Cardiac muscle cell (in vitro differentiated cells and primary cell): ENCODE data around the gene PGK1. TPM values are rescaled to one million over a fixed set of nuclear protein-coding genes. Genes with fewer than 3 reads are reported as not detected.
"Not testable (repeated sequence)": the region's sequence is repeated elsewhere in the genome, so short reads cannot be mapped to it uniquely, and the experiment has no call there.

Experiments used
- DNase-seq, 2 donors: peaks; one replicate each; pipeline versions ENCODE4 v3.0.0 to v3.0.0-alpha.2; 2010 to 2017; ENCODE audit warnings: low read depth in 1 of 2, low spot score in 1 of 2
- H3K27ac ChIP-seq: fragments of 200-600 bp; sonication (generic); 2 replicates; pipeline ENCODE4 v1.5.1; 2016
- H3K27me3 ChIP-seq: fragments of 200-600 bp; sonication (generic); 2 replicates; pipeline ENCODE4 v1.6.0; 2016; ENCODE audit warnings: control low read depth
- H3K36me3 ChIP-seq: fragments of 200-600 bp; sonication (generic); 2 replicates; pipeline ENCODE4 v1.5.1; 2016; ENCODE audit warnings: control low read depth
- H3K4me1 ChIP-seq: fragments of 200-600 bp; sonication (generic); 2 replicates; pipeline ENCODE4 v1.8.1; 2017; ENCODE audit warnings: low read depth, mild to moderate bottlenecking, mixed run types
- H3K4me3 ChIP-seq: fragments of 200-600 bp; sonication (generic); 2 replicates; pipeline ENCODE4 v1.5.1; 2016; ENCODE audit warnings: mild to moderate bottlenecking
- H3K9me3 ChIP-seq: fragments of 200-600 bp; sonication (generic); 2 replicates; pipeline ENCODE4 v1.5.1; 2017; ENCODE audit warnings: low read depth, mild to moderate bottlenecking, control low read depth
- CTCF ChIP-seq: IDR thresholded peaks from 2 replicates; pipeline ENCODE4 v1.5.1; 2012; ENCODE audit warnings: low read depth, mild to moderate bottlenecking, low read length
- polyA plus RNA-seq: library from polyadenylated mRNA; unstranded; fragments of >200 nt; fragmentation: Nextera tagmentation; extraction: Ambion mirVana; gene quantifications from 2 replicates; pipeline ENCODE4 v1.2.1, GENCODE V29; 2016
- total RNA-seq: library from RNA; depleted of rRNA; stranded (reverse); fragments of >200 nt; gene quantifications from 2 replicates; pipeline ENCODE4 v1.2.3, GENCODE V29; 2016

The PGK1 gene
- total and polyA plus RNA-seq, 2 experiments from 2014 or later, result 602 to 1,568 TPM

- H3K4me1 ChIP-seq, result no peaks in the 10 kb centered on the region
- no peaks in the 10 kb centered on the region for H3K36me3 ChIP-seq
- no peak for DNase-seq
- no peaks in the 10 kb centered on the region for H3K27me3 ChIP-seq
- no peak for TF ChIP-seq CTCF
- H3K4me3 ChIP-seq, result no peak overlapping the region
- H3K9me3 ChIP-seq, result no peaks in the 10 kb centered on the region
- peak overlapping the region; percentile 68 for H3K27ac ChIP-seq
Measured at GRCh38 chrX:78140206-78140605, 36.2 kb downstream of the PGK1 start.

GRCh38 chrX:78147002-78147540, 43.0 kb downstream of the PGK1 start:
- not testable (repeated sequence) for DNase-seq, H3K4me1 ChIP-seq, H3K36me3 ChIP-seq, H3K9me3 ChIP-seq, H3K27me3 ChIP-seq, H3K27ac ChIP-seq, H3K4me3 ChIP-seq

- not testable (repeated sequence) for H3K9me3 ChIP-seq, H3K4me3 ChIP-seq, H3K27me3 ChIP-seq, DNase-seq, H3K36me3 ChIP-seq, H3K27ac ChIP-seq, H3K4me1 ChIP-seq
Measured at GRCh38 chrX:78157373-78157772, 53.3 kb downstream of the PGK1 start.

- not testable (repeated sequence) for H3K4me3 ChIP-seq, DNase-seq, H3K27ac ChIP-seq, H3K36me3 ChIP-seq, H3K27me3 ChIP-seq, H3K9me3 ChIP-seq, H3K4me1 ChIP-seq
Measured at GRCh38 chrX:78157846-78158245, 53.8 kb downstream of the PGK1 start.

GRCh38 chrX:78160711-78161110, 56.7 kb downstream of the PGK1 start:
- H3K4me1 ChIP-seq, DNase-seq, H3K27me3 ChIP-seq, H3K27ac ChIP-seq, H3K9me3 ChIP-seq, H3K4me3 ChIP-seq, H3K36me3 ChIP-seq: not testable (repeated sequence)

GRCh38 chrX:78163175-78163574, 59.1 kb downstream of the PGK1 start:
- not testable (repeated sequence) for H3K4me3 ChIP-seq, H3K9me3 ChIP-seq, H3K4me1 ChIP-seq, H3K27ac ChIP-seq, H3K36me3 ChIP-seq, H3K27me3 ChIP-seq, DNase-seq

- Histone ChIP-seq H3K36me3 (no peaks in the 10 kb centered on the region), H3K27ac (no peak overlapping the region), H3K9me3 (no peaks in the 10 kb centered on the region), H3K27me3 (no peaks in the 10 kb centered on the region), H3K4me3 (no peak overlapping the region), H3K4me1 (no peaks in the 10 kb centered on the region)
- no peak for DNase-seq
- no peak for TF ChIP-seq CTCF
Measured at GRCh38 chrX:78165425-78165824, 61.4 kb downstream of the PGK1 start.

GRCh38 chrX:78168065-78168464, 64.0 kb downstream of the PGK1 start:
- Histone ChIP-seq H3K27ac (no peak overlapping the region), H3K4me1 (no peaks in the 10 kb centered on the region), H3K9me3 (no peaks in the 10 kb centered on the region), H3K36me3 (no peaks in the 10 kb centered on the region), H3K27me3 (no peaks in the 10 kb centered on the region), H3K4me3 (no peak overlapping the region)
- peak in 1 of 2 donors; percentile 6 for DNase-seq
- TF ChIP-seq CTCF, result no peak

Other genes starting within 250 kb of the PGK1 start
- gene MAGT1, start 208.8 kb upstream of the PGK1 start, total RNA-seq, result 39.1 and 57.3 TPM in 2 replicates
- 53.6 and 54.3 TPM in 2 replicates for gene MAGT1, start 208.8 kb upstream of the PGK1 start, polyA plus RNA-seq
- gene COX7B, start 204.8 kb upstream of the PGK1 start, total RNA-seq, result 320 and 1,028 TPM in 2 replicates
- gene COX7B, start 204.8 kb upstream of the PGK1 start, polyA plus RNA-seq, result 1,340 and 1,709 TPM in 2 replicates
- 6.7 and 8.4 TPM in 2 replicates for gene ATP7A, start 193.6 kb upstream of the PGK1 start, total RNA-seq
- gene ATP7A, start 193.6 kb upstream of the PGK1 start, polyA plus RNA-seq, result 5.4 and 6.1 TPM in 2 replicates
- gene PGAM4, start 134.6 kb upstream of the PGK1 start, total RNA-seq, result not detected in 2 replicates
- gene PGAM4, start 134.6 kb upstream of the PGK1 start, polyA plus RNA-seq, result 0.39 and 0.55 TPM in 2 replicates
- gene TAF9B, start 35.4 kb downstream of the PGK1 start, total RNA-seq, result 9.6 and 10.4 TPM in 2 replicates
- 18.3 and 20.3 TPM in 2 replicates for gene TAF9B, start 35.4 kb downstream of the PGK1 start, polyA plus RNA-seq
- gene CYSLTR1, start 223.4 kb downstream of the PGK1 start, total RNA-seq, result 0.04 TPM in 1 of 2 replicates, not detected in the other
- gene CYSLTR1, start 223.4 kb downstream of the PGK1 start, polyA plus RNA-seq, result 0.09 TPM in 1 of 2 replicates, not detected in the other